DMS53 treated with DMSO at 0.1 percent for 48 hours (cell line): ENCODE data around the gene NAGLU.
"Not testable (repeated sequence)": the region's sequence is repeated elsewhere in the genome, so short reads cannot be mapped to it uniquely, and the experiment has no call there.

Experiments used
- DNase-seq: peaks from one replicate; lab custom pipeline; 2025; ENCODE audit not compliant: unreplicated experiment; lab: John Stamatoyannopoulos, UW

Gene NAGLU

GRCh38 chr17:42543190-42544079 is 7.4 kb downstream of the NAGLU start:
- DNase-seq, result no peak

GRCh38 chr17:42544874-42545283 is 8.8 kb downstream of the NAGLU start:
- DNase-seq, result no peak

- DNase-seq, result not testable (repeated sequence)
These were observed 9.9 kb downstream of the NAGLU start for GRCh38 chr17:42545755-42546505.

GRCh38 chr17:42547001-42547461 is 11.0 kb downstream of the NAGLU start:
- DNase-seq, result no peak

GRCh38 chr17:42547698-42548069 is 11.6 kb downstream of the NAGLU start:
- DNase-seq, result no peak

- peak; percentile 91 for DNase-seq
These were observed 12.2 kb downstream of the NAGLU start for GRCh38 chr17:42548070-42548837.

- DNase-seq, result no peak
These were observed 13.1 kb downstream of the NAGLU start for GRCh38 chr17:42548993-42549755.

- DNase-seq, result not testable (repeated sequence)
These were observed 16.7 kb downstream of the NAGLU start, which contains the start of gene HSD17B1 for GRCh38 chr17:42552736-42553135. TSS of gene HSD17B1 (plus strand) at chr17:42552923. CDS start at chr17:42552934, 11 bp downstream.

GRCh38 chr17:42553161-42553818 is 17.2 kb downstream of the NAGLU start:
- DNase-seq, result no peak

- no peak for DNase-seq
These were observed 17.8 kb downstream of the NAGLU start for GRCh38 chr17:42553866-42554249.

- peak; percentile 77 for DNase-seq
These were observed 18.4 kb downstream of the NAGLU start for GRCh38 chr17:42554250-42555121.

GRCh38 chr17:42555122-42555622 is 19.1 kb downstream of the NAGLU start:
- no peak for DNase-seq

- DNase-seq, result not testable (repeated sequence)
These were observed 20.0 kb downstream of the NAGLU start for GRCh38 chr17:42555961-42556617.

- DNase-seq, result no peak
These were observed 23.0 kb downstream of the NAGLU start for GRCh38 chr17:42559075-42559474.

GRCh38 chr17:42560246-42560645 is 24.2 kb downstream of the NAGLU start:
- no peak for DNase-seq

GRCh38 chr17:42561897-42562387 is 25.9 kb downstream of the NAGLU start, which contains the start of gene COASY:
TSS of gene COASY (plus strand) at chr17:42562148. CDS start at chr17:42562623, 475 bp downstream.
- peak; percentile 96 for DNase-seq

GRCh38 chr17:42562388-42563142 is 26.5 kb downstream of the NAGLU start:
- DNase-seq, result peak; percentile 28
